GM21381 (cell line): ENCODE data around the gene CTDP1.
"Not testable (repeated sequence)": the region's sequence is repeated elsewhere in the genome, so short reads cannot be mapped to it uniquely, and the experiment has no call there.

Experiments used
- ATAC-seq: cut with Tn5 transposase; IDR thresholded peaks from one replicate; pipeline ENCODE4 v1.9.1; 2021; ENCODE audit warnings: mild to moderate bottlenecking, moderate library complexity; ENCODE audit not compliant: unreplicated experiment

The CTDP1 gene

DNA sequence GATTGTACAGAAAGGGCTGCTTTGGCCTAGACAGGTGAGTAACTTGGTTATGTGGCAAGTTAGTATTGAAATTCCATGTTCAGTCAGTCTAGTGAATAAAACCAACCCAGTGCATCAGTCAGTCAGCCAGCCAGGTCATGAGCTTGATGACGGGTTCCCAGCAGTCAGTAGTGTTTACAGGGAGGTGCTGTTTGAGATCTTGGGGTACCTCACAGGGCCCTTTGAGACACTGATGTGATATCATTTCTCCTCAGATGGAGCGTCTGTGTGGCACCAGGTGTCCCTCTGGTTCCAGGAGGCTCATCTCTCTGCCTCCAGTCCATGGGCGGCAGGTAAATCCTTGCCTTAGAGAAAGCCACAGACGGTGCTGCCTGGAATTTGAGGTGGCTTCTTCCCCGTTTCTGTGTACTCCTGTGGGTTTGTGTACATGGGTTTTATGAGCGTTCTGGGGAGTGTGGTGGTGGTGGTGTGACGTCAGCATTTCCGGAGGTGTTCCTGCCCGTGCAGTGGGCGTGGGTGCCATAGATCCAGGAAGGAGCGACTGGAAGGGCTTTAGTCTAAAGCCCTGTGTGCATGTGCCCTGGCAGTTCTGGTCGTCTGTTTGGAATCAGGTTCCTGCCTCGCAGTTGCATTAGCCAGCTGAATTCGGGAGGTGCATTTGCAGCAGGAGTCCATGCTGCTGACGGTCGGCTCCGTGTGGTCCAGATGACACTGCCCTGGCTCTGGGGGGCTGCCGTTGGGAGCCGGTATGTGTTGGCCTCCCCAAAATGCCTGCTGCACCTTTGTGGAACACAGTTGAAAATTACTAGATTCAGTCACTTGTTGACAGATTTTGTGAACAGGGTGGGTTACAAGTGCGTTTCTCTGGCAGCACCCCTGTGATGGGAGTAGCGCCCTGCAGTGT, 2.1 kb downstream of the CTDP1 start:
- no peak for ATAC-seq

DNA sequence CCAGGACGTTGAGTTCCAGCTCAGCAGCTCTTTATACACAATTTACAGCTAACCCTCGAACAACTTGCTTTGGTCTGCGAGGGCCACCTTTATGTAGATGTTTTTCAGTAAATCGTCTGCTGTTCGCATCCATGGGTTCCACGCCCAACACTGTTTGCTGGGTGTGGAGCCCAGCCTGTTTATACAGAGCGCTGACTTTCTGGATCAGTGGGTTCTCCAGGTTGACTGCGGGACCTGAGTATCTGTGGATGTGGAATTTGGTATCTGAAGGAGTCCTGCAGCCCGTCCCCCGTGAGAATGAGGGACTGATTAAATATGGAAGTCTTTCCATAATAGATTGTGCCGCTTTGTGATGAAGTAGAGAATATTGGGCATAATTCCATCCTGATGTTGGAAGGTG, 2.9 kb downstream of the CTDP1 start:
- ATAC-seq = no peak

DNA sequence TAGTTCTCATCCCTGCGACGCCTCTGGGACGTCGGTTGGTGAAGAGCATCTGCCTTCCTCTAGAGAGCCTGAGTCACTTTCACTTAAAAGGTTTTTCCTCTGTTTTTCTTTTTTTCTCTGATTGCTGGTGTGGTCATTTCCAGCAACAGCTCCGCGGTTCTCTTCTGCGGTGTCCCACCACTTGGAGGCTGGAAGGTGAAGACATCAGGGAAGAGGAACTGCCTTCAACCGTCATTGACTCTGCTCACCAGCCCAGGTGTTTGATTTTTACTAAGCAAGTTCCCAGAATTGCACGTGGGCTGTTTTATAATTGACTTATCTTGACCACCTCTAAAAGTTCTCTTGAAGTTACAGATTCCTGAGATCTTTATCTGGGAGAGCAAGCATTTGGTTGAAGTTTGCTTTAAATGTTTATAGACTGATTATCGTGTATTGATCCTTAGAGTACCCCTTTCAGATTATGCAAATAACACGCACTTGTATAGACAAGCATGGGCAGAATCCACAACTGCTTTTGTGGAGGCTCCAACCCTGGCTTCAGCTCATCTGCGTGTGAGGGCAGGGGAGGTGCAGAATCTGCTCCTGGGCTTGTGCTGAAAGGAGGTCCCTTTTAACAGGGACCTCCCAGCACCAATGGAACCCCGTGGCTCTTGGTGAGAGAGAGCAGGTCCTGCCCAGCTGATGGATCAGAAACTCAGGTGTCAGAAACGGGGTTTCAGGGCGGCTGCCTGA, 3.5 kb downstream of the CTDP1 start:
- no peak for ATAC-seq

DNA sequence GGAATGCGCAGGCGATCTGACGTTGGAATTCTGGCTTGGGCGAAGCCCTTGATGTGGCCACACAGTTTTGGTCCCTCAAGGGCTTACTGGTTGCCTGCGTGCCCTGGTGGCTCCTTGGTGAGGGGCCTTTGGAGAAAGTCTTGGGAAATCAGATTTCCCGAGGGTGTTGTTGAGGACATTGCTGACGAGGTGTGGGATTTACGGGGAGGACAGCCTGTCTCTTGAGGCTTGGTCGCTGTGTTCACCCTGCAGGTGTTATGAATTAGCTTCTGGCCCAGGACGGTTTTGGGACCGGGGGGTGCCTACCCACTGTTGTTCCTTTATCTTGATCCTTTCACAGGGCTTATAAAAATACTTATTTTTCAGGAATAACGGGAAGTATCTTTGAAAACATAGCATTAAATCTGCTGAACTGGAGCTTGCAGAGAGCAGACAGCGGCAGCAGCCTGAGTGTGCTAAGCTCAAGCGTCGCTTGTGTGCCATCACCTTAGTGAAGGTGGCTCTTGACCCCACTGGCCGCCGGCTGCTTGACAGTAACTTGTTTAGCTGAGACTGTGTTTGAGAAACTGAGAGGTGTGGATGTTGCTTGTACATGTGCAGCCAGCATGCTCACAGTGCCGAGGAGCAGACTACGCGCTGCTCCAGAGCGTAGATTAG, 4.2 kb downstream of the CTDP1 start:
- ATAC-seq = no peak

DNA sequence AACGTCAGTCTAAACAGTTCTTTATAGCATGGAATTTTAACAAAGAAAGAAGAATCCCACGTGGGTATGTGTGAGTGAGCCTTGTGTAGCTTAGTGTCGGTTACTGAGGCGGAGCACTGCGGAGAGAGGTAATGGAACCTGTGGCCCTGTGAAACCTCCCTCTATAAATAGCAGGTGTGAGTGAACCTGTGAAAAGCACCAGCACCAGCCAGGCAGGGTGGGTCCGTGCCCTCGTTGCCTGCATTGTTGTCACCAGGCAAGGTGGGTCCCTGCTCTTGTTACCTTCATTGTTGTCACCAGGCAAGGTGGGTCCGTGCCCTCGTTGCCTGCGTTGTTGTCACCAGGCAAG, 4.7 kb downstream of the CTDP1 start:
- no peak for ATAC-seq

DNA sequence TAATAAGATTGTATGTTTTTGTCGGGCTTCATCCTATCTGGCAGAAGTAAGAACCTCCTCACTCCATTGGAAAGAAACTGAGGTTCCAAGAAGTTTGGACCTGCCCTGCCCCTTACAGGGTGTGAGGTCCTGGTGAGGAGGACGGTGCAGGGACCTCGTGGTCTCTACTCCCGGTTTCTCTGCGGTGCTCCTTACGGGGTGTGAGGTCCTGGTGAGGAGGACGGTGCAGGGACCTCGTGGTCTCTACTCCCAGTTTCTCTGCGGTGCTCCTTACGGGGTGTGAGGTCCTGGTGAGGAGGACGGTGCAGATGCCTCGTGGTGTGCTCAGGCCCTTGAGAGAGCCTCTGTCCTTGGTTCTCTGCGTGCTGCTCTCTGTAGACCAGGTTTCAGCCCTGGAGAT, 5.2 kb downstream of the CTDP1 start:
- no peak for ATAC-seq

DNA sequence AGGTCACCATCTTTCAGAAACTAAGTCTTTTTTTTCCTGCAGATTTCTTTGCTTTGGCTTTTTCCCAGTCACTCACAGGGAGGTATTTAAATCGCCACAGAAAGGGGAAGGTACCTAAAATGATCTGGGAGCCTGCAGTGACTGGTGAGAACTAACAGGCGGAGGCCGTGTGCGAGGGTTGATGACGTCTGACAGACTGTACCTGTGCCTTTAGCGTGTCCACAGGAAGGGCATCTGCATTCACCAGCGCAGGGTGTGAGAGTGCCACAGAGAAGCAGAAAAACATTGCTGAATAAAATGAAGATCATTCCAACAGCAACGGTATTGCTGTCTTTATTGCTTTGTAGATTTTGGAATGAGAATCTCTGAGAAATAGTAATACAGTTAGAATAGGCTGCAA, 5.7 kb downstream of the CTDP1 start:
- ATAC-seq = no peak

DNA sequence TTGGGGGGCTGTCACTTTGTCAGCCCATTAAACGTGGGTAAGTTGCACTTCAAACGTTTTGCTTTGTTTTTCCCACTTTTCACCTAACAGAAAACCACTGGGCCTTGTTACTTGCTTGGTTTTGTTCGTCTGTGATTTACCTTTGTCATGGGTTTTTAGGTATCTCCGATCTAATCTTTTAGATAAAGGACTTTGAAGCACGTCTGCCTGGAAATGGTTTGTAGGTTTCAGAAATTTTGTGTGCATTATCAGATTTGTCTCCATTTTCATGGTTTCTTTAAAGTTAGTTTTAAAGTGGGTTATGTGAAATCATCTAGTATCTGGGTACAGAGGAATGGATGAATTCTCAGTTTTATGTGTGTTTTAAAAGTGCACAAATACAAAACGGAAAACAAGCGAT, 6.4 kb downstream of the CTDP1 start:
- no peak for ATAC-seq

DNA sequence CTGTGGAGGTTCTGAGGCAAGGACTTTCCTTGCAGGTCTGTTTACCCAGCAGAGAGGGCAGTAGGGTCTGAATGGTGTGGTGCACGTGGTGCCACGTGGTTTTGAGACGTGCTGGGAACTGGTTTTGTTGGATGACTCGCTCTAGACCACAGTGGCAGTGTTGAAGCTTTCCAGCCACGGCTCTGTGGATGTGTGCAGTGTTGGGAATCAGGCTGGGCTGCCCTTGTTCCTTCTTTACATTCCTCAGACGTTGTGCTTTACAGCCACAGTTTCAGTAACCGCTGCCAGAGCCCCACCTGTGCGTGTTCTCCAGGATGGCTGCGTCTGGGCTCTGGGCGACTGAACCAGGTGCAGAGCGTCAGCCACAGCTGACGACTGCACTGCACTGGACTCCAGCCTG, 8.2 kb downstream of the CTDP1 start:
- no peak for ATAC-seq

DNA sequence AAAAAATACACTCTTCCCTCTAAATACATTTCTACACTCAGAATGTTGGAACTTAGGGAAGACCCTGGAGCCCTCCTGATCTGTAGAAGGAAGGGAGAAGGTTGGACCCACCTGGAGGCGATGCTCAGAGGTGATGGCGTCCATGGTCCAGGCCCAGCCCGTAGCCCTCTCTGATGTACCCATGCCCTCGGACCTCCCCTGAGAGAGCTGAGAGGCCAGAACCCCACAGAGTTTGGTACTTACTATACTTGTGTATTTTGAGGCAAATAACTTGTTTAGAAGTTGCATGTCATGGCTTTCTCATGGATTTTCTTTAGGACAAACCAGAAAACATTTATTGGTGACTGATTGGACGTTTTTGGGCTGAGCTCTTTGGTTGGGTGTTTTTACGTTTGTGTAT, 10.5 kb downstream of the CTDP1 start:
- no peak for ATAC-seq

DNA sequence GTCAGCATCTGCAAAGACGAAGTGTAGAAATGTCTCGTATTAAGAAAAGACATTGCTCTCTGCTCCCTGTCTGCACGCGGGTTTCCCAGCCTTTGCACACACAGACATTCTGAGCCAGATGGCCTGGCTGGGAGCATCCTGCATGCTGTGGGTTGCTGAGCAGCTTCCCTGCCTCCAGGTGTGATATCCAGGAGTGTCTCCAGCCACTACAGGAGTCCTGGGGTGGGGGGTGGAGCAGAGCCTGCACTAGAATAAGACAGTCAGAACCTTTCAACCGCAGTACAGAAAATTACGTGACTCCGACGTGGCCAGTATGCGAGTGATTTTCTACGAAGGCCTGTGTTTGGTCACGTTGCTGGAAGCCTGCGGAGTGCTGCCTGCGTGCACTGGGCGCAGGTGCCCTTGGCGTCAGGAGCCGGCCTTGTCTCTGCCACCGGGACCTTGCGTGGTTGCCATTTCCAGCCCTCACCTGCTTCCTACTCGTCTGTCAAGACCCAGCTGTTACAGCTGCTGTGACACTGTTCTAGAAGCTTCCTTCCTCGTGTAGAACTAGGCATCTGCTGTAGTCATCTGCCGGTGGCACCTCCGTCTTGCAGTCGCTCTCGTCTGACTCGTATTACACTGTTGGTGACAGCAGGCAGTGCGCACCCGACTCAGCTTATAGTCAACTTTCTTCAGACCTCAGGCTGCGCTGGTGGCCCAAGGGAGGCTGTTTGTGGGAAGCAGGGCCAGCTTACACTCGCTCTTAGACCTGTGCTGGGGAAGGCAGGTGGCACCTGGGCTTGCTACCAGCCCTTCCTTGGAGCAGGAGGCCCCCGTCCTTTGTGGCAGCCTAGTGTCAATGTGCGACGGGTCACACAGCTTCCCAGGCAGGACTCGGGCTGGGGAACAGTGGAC, 11.2 kb downstream of the CTDP1 start:
- no peak for ATAC-seq

DNA sequence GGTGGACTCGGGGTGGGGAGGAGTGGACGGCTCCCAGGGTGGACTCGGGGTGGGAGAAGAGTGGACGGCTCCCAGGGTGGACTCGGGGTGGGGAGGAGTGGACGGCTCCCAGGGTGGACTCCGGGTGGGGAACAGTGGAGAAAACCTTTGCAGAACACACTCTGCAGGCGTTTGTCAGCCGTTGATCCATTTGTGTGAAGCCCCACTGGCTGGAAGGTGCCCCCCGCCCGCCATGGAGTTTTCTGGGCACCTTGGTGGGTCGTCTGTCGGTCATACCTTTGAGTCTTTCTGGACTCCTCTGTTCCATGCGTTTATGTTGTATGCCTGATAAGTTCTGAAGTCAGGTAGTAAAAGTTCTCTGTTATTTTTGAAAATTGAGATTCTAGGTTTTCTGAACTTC, 12.5 kb downstream of the CTDP1 start:
- ATAC-seq = no peak

DNA sequence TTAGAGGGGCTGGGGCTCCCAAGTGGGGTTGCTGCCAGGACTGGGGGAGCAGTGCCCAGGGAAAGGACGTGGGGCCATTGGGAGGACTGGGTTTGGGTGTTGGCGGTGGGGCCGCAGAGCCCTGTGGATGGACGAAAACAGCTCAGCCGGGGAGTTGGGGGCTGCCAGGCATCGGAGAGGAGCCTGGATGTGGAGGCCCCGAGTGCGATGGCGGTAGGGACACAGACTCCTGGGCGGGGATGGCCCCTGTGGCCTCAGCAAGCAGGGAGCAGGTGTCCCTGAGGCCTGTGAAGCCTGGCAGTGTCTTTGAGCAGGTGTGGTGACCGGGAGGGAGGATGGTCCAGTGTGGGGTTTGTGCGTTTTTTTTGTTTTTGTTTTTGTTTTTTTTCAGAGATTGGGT, 13.3 kb downstream of the CTDP1 start:
- ATAC-seq = no peak

DNA sequence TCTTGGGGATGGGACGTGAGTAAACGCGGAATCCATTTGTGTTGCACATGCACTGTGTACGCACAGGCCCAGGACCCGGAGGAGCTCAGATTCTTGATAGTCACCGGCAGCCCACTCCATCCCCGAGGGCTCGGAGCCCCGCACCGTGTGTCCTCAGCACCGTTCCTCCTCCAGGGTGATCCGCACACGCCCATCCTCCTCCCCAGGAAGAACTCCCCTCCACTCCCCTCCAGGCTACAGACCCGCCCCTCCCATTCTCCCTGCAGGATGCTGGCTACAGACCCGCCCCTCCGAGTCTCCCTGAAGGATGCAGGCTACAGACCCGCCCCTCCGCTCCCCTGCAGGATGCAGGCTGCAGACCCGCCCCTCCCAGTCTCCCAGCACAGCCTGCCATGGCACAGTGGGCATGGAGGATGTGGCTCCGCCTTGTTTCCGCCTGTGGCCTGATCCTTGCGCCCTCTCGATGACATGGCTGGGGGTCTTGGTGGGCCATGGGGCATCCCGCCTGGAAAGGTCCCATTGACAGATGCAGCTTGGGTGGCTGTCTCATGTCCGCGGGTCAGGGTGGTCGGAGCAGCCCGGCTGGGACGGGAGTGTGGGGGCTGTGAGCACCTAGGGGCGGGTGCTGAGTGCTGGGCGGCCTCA, 14.1 kb downstream of the CTDP1 start:
- no peak for ATAC-seq

DNA sequence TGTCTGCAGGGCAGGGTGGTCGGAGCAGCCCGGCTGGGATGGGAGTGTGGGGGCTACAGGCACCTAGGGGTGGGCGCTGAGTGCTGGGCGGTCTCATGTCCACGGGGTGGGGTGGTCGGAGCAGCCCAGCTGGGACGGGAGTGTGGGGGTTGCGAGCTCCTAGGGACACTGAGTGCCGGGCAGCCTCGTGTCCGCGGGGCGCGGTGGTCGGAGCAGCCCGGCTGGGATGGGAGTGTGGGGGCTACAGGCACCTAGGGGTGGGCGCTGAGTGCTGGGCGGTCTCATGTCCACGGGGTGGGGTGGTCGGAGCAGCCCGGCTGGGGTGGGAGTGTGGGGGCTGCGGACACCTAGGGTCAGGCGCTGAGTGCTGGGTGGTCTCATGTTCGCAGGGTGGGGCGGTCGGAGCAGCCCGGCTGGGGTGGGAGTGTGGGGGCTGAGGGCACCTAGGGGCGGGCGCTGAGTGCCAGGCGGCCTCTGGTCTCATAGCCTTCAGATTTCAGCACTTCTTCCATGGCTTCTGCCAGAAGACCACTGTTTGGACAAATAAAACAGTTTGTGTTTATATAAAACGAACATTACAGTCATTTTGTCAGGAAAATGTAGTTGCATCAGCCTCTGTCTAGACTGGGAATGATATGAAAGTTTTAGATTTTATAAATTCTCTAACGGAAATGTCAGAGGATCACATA, 14.7 kb downstream of the CTDP1 start:
- ATAC-seq = not testable (repeated sequence)

DNA sequence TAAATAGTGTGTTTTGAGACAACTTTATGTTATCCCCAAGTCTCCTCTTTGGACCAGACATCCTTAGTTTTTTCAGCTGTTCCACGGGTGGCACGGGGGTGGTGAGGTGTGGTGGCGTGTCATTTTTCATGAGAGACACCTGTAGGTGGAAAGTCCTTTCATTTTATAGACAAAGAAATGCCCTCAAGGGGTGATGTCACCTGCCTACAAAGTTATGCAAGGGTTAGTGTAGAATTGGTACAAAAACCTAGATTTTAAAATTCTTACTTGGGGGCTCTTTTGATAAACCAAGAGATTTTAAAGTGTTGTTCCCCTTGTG, 15.3 kb downstream of the CTDP1 start:
- no peak for ATAC-seq

DNA sequence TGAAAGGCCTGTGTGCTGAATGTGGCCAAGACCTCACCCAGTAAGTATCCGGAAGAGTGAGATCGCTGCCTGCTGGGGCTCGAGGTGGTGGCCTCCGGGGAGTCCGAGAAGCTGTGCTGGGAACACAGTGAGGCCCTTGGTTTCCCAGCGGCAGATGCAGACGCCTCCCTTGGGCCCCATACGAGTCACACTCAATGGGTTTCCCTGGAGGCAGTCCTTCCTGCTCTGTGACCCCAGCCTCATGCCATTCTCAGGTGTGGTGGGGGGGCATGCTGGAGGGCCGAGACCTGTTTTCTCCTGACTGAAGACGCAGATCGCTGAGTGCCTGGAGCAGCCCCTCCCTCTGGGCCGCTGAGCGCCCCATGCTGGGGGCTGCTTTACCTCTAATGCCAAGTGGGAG, 15.7 kb downstream of the CTDP1 start:
- ATAC-seq = no peak

DNA sequence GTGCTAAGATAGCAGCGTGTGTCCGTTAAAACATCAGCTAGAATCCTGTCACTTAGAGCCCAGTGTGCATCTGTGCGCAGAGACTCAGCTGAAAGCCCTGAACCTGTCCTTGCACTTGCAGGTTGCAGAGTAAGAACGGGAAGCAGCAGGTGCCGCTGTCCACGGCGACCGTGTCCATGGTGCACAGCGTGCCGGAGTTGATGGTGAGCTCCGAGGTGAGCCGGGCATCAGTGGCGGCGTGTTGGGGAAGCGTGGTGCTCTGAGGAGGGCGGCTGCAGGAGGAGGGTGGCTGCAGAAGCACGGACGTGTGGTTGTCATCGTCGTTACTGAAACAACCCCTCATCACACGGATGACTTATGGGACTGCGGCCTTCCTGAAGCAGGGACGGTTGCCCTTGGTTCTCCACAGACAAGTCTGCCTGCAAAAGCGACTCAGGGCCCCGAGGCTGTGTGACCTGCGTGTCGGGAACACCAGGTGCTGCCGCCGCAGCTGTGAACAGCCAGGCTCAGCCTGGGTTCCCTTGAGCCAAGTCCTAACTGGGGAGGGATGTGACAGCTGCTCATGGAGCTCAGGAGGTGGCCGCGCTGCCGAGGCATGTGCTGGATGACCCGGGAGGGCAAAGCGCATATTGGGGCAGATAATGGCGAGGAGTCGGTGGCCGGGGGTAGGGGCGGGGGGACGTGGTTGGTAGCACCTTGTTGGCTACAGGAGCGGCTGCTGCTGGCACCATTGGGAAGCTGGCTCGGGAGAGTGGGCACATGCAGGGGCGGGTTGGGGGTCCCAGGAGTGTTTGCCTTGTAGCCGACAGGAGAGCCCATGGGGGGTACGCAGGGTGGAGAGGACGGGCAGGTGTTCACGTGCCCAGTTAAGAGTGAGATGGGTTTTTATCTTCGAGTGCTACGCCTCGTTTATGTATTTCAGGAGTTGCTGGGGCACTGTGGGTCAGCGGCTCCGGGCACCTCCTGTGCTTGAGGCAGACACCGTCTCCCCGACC, 16.6 kb downstream of the CTDP1 start:
- no peak for ATAC-seq

DNA sequence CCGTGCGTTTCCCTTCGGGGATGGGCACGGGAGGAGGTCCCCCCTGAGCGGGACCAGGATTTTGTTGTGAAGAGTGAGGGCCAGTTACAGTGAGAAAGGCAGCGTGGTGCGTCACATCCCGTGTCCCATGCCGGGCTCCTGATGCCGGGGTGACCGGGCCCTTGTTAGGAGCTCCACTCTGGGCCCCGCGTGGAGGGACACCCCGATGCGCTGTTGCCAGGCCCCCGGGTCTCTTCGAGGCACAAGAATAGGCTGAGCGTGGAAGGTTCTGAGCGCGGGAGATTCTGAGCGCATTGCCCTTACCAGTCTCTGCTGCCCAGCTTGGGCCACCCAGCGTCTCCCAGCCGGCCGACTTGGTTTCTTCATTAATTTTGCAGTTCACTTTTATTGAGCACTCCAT, 17.6 kb downstream of the CTDP1 start:
- no peak for ATAC-seq
